H1 (cell line): ENCODE measurements around the gene GLYATL3. TPM values are rescaled to one million over a fixed set of nuclear protein-coding genes. Genes with fewer than 3 reads are reported as not detected.

Source experiments
- CTCF ChIA-PET: fragments of 300-600 bp; sonication (Branson Sonifier 250); formaldehyde crosslinking; loops from one replicate; lab custom pipeline; 2021; ENCODE audit not compliant: partially characterized antibody; lab: Charles Lee
- POLR2A ChIA-PET: fragments of 300-600 bp; sonication (Branson Sonifier 250); formaldehyde crosslinking; loops from one replicate; lab custom pipeline; 2021; ENCODE audit warnings: inconsistent platforms; ENCODE audit not compliant: partially characterized antibody; lab: Charles Lee
- DNase-seq, 2 experiments: peaks; one replicate each; pipeline versions ENCODE4 v3.0.0 to v3.0.0-alpha.2; 2010 to 2022; ENCODE audit warnings: low spot score in 2 of 2, low read depth in 1 of 2, mixed read lengths in 1 of 2
- FAIRE-seq: peaks from 2 replicates; lab custom pipeline; 2011; peaks lifted over from hg19 to GRCh38; lab: Jason Lieb, UNC
- H2AFZ ChIP-seq: 2 replicates; pipeline ENCODE4 v1.8.1; 2012; ENCODE audit warnings: low read length, inconsistent platforms
- H2AK5ac ChIP-seq: 2 replicates; pipeline ENCODE4 v1.6.1; 2013; ENCODE audit warnings: low read depth, low read length
- H2BK120ac ChIP-seq: replicated peaks from 2 replicates; pipeline ENCODE3; 2013; ENCODE audit warnings: low read depth, low read length, inconsistent platforms
- H2BK12ac ChIP-seq: 2 replicates; pipeline ENCODE4 v1.6.1; 2013; ENCODE audit warnings: low read depth, low read length
- H2BK15ac ChIP-seq: 2 replicates; pipeline ENCODE4 v1.6.1; 2013; ENCODE audit warnings: low read length
- H2BK20ac ChIP-seq: 2 replicates; pipeline ENCODE4 v1.6.1; 2013; ENCODE audit warnings: low read length
- H2BK5ac ChIP-seq: 2 replicates; pipeline ENCODE4 v1.6.1; 2013; ENCODE audit warnings: low read depth, low read length
- H3K14ac ChIP-seq: 2 replicates; pipeline ENCODE4 v1.6.1; 2013; ENCODE audit warnings: inconsistent platforms; ENCODE audit not compliant: insufficient read length
- H3K18ac ChIP-seq: 2 replicates; pipeline ENCODE4 v1.6.1; 2013; ENCODE audit warnings: low read length; ENCODE audit errors: extremely low read depth
- H3K23ac ChIP-seq: 2 replicates; pipeline ENCODE4 v1.6.1; 2013; ENCODE audit warnings: inconsistent platforms; ENCODE audit not compliant: insufficient read length
- H3K23me2 ChIP-seq: 2 replicates; pipeline ENCODE4 v1.6.1; 2013; ENCODE audit warnings: low read depth, low read length
- H3K27ac ChIP-seq: 2 replicates; pipeline ENCODE4 v1.6.1; 2011; ENCODE audit warnings: low read depth, low read length, inconsistent platforms
- H3K27me3 ChIP-seq, 4 experiments: replicated peaks in 1 of 4; 1 replicate in 1 of 4; 2 replicates in 3 of 4; pipeline versions ENCODE4 v1.6.1 to v1.8.1; 2011 to 2013; ENCODE audit warnings: low read length in 3 of 4, mild to moderate bottlenecking in 3 of 4, inconsistent platforms in 2 of 4, mixed read lengths in 2 of 4, moderate library complexity in 1 of 4; ENCODE audit not compliant: control insufficient read depth in 3 of 4, insufficient read depth in 3 of 4; ENCODE audit errors: extremely low read depth in 1 of 4
- H3K36me3 ChIP-seq, 4 experiments: 2 replicates each; pipeline versions ENCODE4 v1.6.1 to v1.8.1; 2011 to 2013; ENCODE audit warnings: mild to moderate bottlenecking in 4 of 4, low read length in 3 of 4, moderate library complexity in 2 of 4, control low read depth in 1 of 4, inconsistent platforms in 1 of 4; ENCODE audit not compliant: insufficient read depth in 4 of 4, control insufficient read depth in 2 of 4
- H3K4ac ChIP-seq: replicated peaks from 2 replicates; pipeline ENCODE3; 2013; ENCODE audit warnings: low read length, low read depth, mixed read lengths, inconsistent platforms; ENCODE audit not compliant: insufficient read length
- H3K4me1 ChIP-seq, 4 experiments: replicated peaks in 1 of 4; 1 replicate in 1 of 4; 2 replicates in 3 of 4; pipeline versions ENCODE4 v1.6.1 to v1.8.1; 2011 to 2013; ENCODE audit warnings: low read length in 3 of 4, inconsistent platforms in 2 of 4, mixed read lengths in 1 of 4; ENCODE audit not compliant: insufficient read depth in 4 of 4, control insufficient read depth in 3 of 4
- H3K4me2 ChIP-seq, 2 experiments: 2 replicates each; pipeline versions ENCODE4 v1.6.1 to v1.8.1; 2011 to 2013; ENCODE audit warnings: low read depth in 2 of 2, low read length in 2 of 2, control low read depth in 1 of 2, inconsistent platforms in 1 of 2, mild to moderate bottlenecking in 1 of 2; ENCODE audit not compliant: insufficient read depth in 1 of 2
- H3K4me3 ChIP-seq, 4 experiments: fragments of 200-600, 300-600 bp in 1 of 4; sonication (generic), shearing (Covaris generic), sonication (Bioruptor Twin) in 1 of 4; 2 replicates each; pipeline versions ENCODE4 v1.5.1 to v1.8.1; 2011 to 2016; ENCODE audit warnings: low read length in 4 of 4, low read depth in 3 of 4, control low read depth in 2 of 4, inconsistent platforms in 2 of 4, mild to moderate bottlenecking in 2 of 4, mixed read lengths in 1 of 4, moderate library complexity in 1 of 4; ENCODE audit not compliant: insufficient read depth in 2 of 4; ENCODE audit errors: extremely low read depth in 1 of 4
- H3K56ac ChIP-seq: replicated peaks from 2 replicates; pipeline ENCODE3; 2013; ENCODE audit warnings: low read depth, mild to moderate bottlenecking, mixed read lengths, low read length, inconsistent platforms; ENCODE audit not compliant: insufficient read length
- H3K79me1 ChIP-seq: 2 replicates; pipeline ENCODE4 v1.6.1; 2013; ENCODE audit warnings: low read depth, low read length, control low read depth
- H3K79me2 ChIP-seq, 2 experiments: 2 replicates each; pipeline versions ENCODE4 v1.6.1 to v1.8.1; 2012 to 2013; ENCODE audit warnings: low read length in 2 of 2, mild to moderate bottlenecking in 2 of 2, inconsistent platforms in 1 of 2; ENCODE audit not compliant: insufficient read depth in 2 of 2, control insufficient read depth in 1 of 2
- H3K9ac ChIP-seq, 4 experiments: replicated peaks in 1 of 4; 1 replicate in 1 of 4; 2 replicates in 3 of 4; pipeline versions ENCODE4 v1.6.1 to v1.8.1; 2011 to 2013; ENCODE audit warnings: low read depth in 3 of 4, low read length in 3 of 4, control low read depth in 2 of 4, mild to moderate bottlenecking in 2 of 4, moderate library complexity in 2 of 4, inconsistent platforms in 1 of 4; ENCODE audit errors: extremely low read depth in 1 of 4
- H3K9me3 ChIP-seq, 2 experiments: 2 replicates each; pipeline versions ENCODE4 v1.6.1 to v1.8.1; 2012 to 2013; ENCODE audit warnings: mild to moderate bottlenecking in 2 of 2, moderate library complexity in 2 of 2, control low read depth in 1 of 2, inconsistent platforms in 1 of 2, low read depth in 1 of 2, low read length in 1 of 2, mixed read lengths in 1 of 2; ENCODE audit not compliant: insufficient read depth in 2 of 2
- H4K20me1 ChIP-seq, 2 experiments: replicated peaks in 1 of 2; 2 replicates each; pipeline versions ENCODE3 to v1.8.1; 2011 to 2013; ENCODE audit warnings: inconsistent platforms in 2 of 2, low read length in 2 of 2, mild to moderate bottlenecking in 1 of 2; ENCODE audit not compliant: insufficient read depth in 2 of 2, control insufficient read depth in 1 of 2
- H4K5ac ChIP-seq: 2 replicates; pipeline ENCODE4 v1.6.1; 2013; ENCODE audit warnings: low read length, low read depth, mixed read lengths, inconsistent platforms; ENCODE audit not compliant: insufficient read length
- H4K8ac ChIP-seq: 2 replicates; pipeline ENCODE4 v1.8.0; 2013; ENCODE audit warnings: mild to moderate bottlenecking, moderate library complexity, low read length, inconsistent platforms; ENCODE audit not compliant: insufficient read depth; ENCODE audit errors: extremely low read depth
- H4K91ac ChIP-seq: replicated peaks from 2 replicates; pipeline ENCODE3; 2013; ENCODE audit warnings: low read length, mixed read lengths, inconsistent platforms; ENCODE audit not compliant: insufficient read length
- EP300 ChIP-seq, 2 experiments: IDR thresholded peaks; 1 replicate in 1 of 2; 2 replicates in 1 of 2; pipeline ENCODE4 v1.6.1; 2011 to 2012; ENCODE audit warnings: low read depth in 2 of 2, low read length in 2 of 2, mild to moderate bottlenecking in 2 of 2, borderline replicate concordance in 1 of 2, inconsistent platforms in 1 of 2, moderate library complexity in 1 of 2
- GABPA ChIP-seq: IDR thresholded peaks from 2 replicates; pipeline ENCODE4 v1.6.1; 2011; ENCODE audit warnings: mild to moderate bottlenecking, low read length, moderate library complexity, borderline replicate concordance; ENCODE audit not compliant: insufficient read depth
- MAX ChIP-seq: IDR thresholded peaks from 2 replicates; pipeline ENCODE4 v1.6.1; 2012; ENCODE audit warnings: inconsistent platforms
- RFX5 ChIP-seq: IDR thresholded peaks from 2 replicates; pipeline ENCODE4 v1.6.1; 2011; ENCODE audit warnings: low read depth, low read length, improper control_type of control experiment, borderline replicate concordance
- WGBS, 2 experiments: shearing (Covaris generic) in 1 of 2; methylation state at CpG; one replicate each; pipeline versions ENCODE4 v1.1.6 to v1.1.7; 2013 to 2015; ENCODE audit warnings: low lambda C conversion rate in 2 of 2, mixed read lengths in 2 of 2, inconsistent platforms in 1 of 2, low coverage in 1 of 2, missing lambda C conversion rate in 1 of 2; ENCODE audit not compliant: insufficient replicate concordance in 2 of 2, insufficient coverage in 1 of 2, insufficient read length in 1 of 2; ENCODE audit errors: extremely low coverage in 1 of 2, missing lambda C conversion rate in 1 of 2; 5-methylcytosine and 5-hydroxymethylcytosine counted together
- polyA plus RNA-seq, 7 experiments: library from polyadenylated mRNA; depleted of rRNA in 3 of 7; stranded (reverse) in 5 of 7; unstranded in 2 of 7; fragments of >200 nt in 5 of 7; fragments of 200-250 nt in 2 of 7; gene quantifications; 1 replicate in 5 of 7; 2 replicates in 1 of 7; 4 replicates in 1 of 7; pipeline versions ENCODE4 v1.2.1 to v1.2.3, GENCODE V29; 2011 to 2013; ENCODE audit warnings: missing spikeins in 2 of 7, mixed read lengths in 2 of 7
- total RNA-seq: library from RNA; stranded (reverse); fragmentation: NEBNext Ultra II Directional; extraction: Animal tissue kit (Norgen Biotek cat#: 25700); gene quantifications from 2 replicates; pipeline ENCODE4 v1.2.1, GENCODE V29; 2021

GLYATL3 gene
- total and polyA plus RNA-seq, 2 of the 8 experiments (the other 6 are each of a cell fraction or from before 2014, with no cell fraction given): not detected

DNA sequence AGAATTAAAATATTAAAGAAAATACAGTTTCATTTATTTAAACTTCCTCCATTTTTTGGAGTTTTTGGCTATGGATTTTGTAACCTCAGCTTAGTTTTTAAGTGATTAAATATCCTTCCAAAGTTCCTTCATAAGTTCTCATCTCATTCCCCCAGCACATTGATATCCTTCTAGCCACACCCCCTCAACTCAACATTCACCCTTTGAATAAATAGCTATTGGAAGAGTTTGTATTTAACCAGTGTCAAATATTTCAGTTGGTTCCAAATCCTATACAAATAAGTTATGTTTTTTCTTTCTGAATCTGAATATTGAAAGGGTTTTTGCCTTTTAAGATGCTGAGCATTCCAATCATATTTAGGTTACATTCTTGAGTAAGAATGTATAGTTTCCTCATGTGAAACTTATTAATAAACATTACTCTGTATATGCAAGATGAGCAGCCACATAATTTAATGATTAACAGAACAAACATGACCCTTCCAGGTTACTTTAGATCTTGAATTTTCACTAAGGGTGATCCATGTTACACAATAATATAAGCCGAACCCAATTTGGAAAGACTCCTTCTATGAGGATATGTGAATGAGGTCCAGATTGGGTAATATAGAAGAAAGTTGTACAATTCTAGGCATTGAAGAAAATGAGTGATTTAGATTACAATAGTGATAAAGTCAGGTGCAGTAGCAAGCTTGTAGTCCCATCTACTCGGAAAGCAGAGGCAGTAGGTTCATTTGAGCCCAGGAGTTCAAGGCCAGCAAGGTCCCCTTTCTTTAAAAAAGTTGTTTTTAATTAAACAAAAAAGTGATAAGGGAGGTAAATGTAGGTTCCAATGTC lies 13.6 kb downstream of the GLYATL3 start:
- Histone ChIP-seq H4K5ac (no peak overlapping the region), H3K9me3 (peaks cover 0 to 2% of the 10 kb centered on the region in 2 experiments; a peak in 1 of 4 replicates), H3K27ac (no peak overlapping the region), H2BK15ac (no peak overlapping the region), H3K9ac (no peak overlapping the region), H4K91ac (no peak overlapping the region), H2BK5ac (no peak overlapping the region), H4K8ac (no peak overlapping the region), H2BK12ac (no peak overlapping the region), H3K36me3 (no peaks in the 10 kb centered on the region), H3K79me1 (no peaks in the 10 kb centered on the region), H3K23me2 (no peaks in the 10 kb centered on the region)
- POLR2A ChIA-PET: no interaction called here
- no peak for FAIRE-seq
- TF ChIP-seq EP300 (IDR thresholded peaks at IDR 0.05; ENCODE audit: borderline replicate concordance in 1 of 2, low read depth in 2 of 2, low read length in 2 of 2): no peak
- no peak for TF ChIP-seq MAX
- TF ChIP-seq RFX5: no peak
- no peak for TF ChIP-seq GABPA
- TF ChIP-seq, all 59 proteins: peak for 0
- Histone ChIP-seq H3K4me2 (no peak overlapping the region), H3K4me1 (peaks cover 0 to 2% (median under 1%) of the 10 kb centered on the region in 4 experiments; a peak in 2 of 7 replicates), H3K23ac (no peak overlapping the region), H3K14ac (no peak overlapping the region), H2AFZ (no peak overlapping the region), H4K20me1 (no peaks in the 10 kb centered on the region), H2BK120ac (no peak overlapping the region), H2BK20ac (no peak overlapping the region), H3K4ac (no peak overlapping the region), H3K27me3 (no peaks in the 10 kb centered on the region), H2AK5ac (no peak overlapping the region), H3K4me3 (no peak overlapping the region), H3K18ac (no peak overlapping the region), H3K79me2 (no peaks in the 10 kb centered on the region), H3K56ac (no peak overlapping the region)
- 88% methylated on average over 2 of the region's 2 CpGs; no CpG with 5 or more reads in 1 of the 2 experiments for WGBS, 2 experiments
- no peak for DNase-seq
- CTCF ChIA-PET: interaction anchor here (1.0 kb wide), 2 partner anchors 59 to 109 kb away, joined by 3 to 4 read pairs; no protein-coding TSS in a partner anchor
